ENCODE measurements around the gene LILRA6. TPM values are rescaled to one million over a fixed set of nuclear protein-coding genes. Genes with fewer than 3 reads are reported as not detected.
"Not testable (repeated sequence)": the region's sequence is repeated elsewhere in the genome, so short reads cannot be mapped to it uniquely, and the experiment has no call there.

LILRA6 gene
- total RNA-seq, 1 donor from 2014 or later, result not detected

- not testable (repeated sequence) for H3K4me2 ChIP-seq (ENCODE audit: low read length); H3K9ac ChIP-seq (ENCODE audit: low read length); H3K4me1 ChIP-seq (ENCODE audit: insufficient read depth, low read length); H3K9me3 Mint-ChIP-seq (ENCODE audit: unreplicated experiment); H3K9me3 ChIP-seq (ENCODE audit: insufficient read depth, low read depth, low read length); H2AFZ ChIP-seq (ENCODE audit: low read depth, low read length); H3K4me3 ChIP-seq (ENCODE audit: insufficient read depth, low read depth, low read length); H3K36me3 ChIP-seq (ENCODE audit: insufficient read depth, low read length); H3K36me3 Mint-ChIP-seq (ENCODE audit: low read depth, unreplicated experiment); DNase-seq (ENCODE audit: low read depth); H3K79me2 ChIP-seq (ENCODE audit: insufficient read depth, low read length); H3K27ac Mint-ChIP-seq (ENCODE audit: unreplicated experiment); H3K4me3 Mint-ChIP-seq (ENCODE audit: unreplicated experiment); H3K4me1 Mint-ChIP-seq (ENCODE audit: low read depth, unreplicated experiment); FAIRE-seq; H3K27me3 ChIP-seq (ENCODE audit: insufficient read depth, low read length); H3K27ac ChIP-seq (ENCODE audit: low read depth, low read length); H4K20me1 ChIP-seq (ENCODE audit: insufficient read depth, low read length)
- peaks cover 64% of the 10 kb centered on the region for H3K27me3 Mint-ChIP-seq (ENCODE audit: low read depth, unreplicated experiment)
These were observed 37.4 kb upstream of the LILRA6 start for GRCh38 chr19:54280025-54280424.

- Histone ChIP-seq H3K27me3 (ENCODE audit: insufficient read depth, low read length) (no peaks in the 10 kb centered on the region), H3K9me3 (ENCODE audit: insufficient read depth, low read depth, low read length) (no peaks in the 10 kb centered on the region), H3K36me3 (ENCODE audit: insufficient read depth, low read length) (no peaks in the 10 kb centered on the region), H2AFZ (ENCODE audit: low read depth, low read length) (no peak overlapping the region), H4K20me1 (ENCODE audit: insufficient read depth, low read length) (no peaks in the 10 kb centered on the region), H3K4me2 (ENCODE audit: low read length) (no peak overlapping the region), H3K4me1 (ENCODE audit: insufficient read depth, low read length) (no peaks in the 10 kb centered on the region), H3K4me3 (ENCODE audit: insufficient read depth, low read depth, low read length) (no peak overlapping the region), H3K79me2 (ENCODE audit: insufficient read depth, low read length) (no peaks in the 10 kb centered on the region), H3K27ac (ENCODE audit: low read depth, low read length) (no peak overlapping the region), H3K9ac (ENCODE audit: low read length) (no peak overlapping the region)
- TF ChIP-seq EZH2 (IDR thresholded peaks at IDR 0.05; ENCODE audit: insufficient read depth, low read length), result no peak
- no peak for TF ChIP-seq CTCF (IDR thresholded peaks at IDR 0.05; ENCODE audit: insufficient read depth, low read depth, low read length)
- FAIRE-seq (no peak), DNase-seq (ENCODE audit: low read depth) (no peak)
- H3K4me1 Mint-ChIP-seq (ENCODE audit: low read depth, unreplicated experiment), result no peaks in the 10 kb centered on the region
- H3K27ac Mint-ChIP-seq (ENCODE audit: unreplicated experiment), result no peak overlapping the region
- peaks cover 6% of the 10 kb centered on the region for H3K9me3 Mint-ChIP-seq (ENCODE audit: unreplicated experiment)
- peaks cover 63% of the 10 kb centered on the region for H3K27me3 Mint-ChIP-seq (ENCODE audit: low read depth, unreplicated experiment)
- H3K4me3 Mint-ChIP-seq (ENCODE audit: unreplicated experiment), result no peak overlapping the region
- H3K36me3 Mint-ChIP-seq (ENCODE audit: low read depth, unreplicated experiment), result no peaks in the 10 kb centered on the region
These were observed 36.9 kb upstream of the LILRA6 start for GRCh38 chr19:54279406-54279962.

- H3K4me1 Mint-ChIP-seq (ENCODE audit: low read depth, unreplicated experiment); H3K9me3 Mint-ChIP-seq (ENCODE audit: unreplicated experiment); FAIRE-seq; H3K4me1 ChIP-seq (ENCODE audit: insufficient read depth, low read length); H3K9me3 ChIP-seq (ENCODE audit: insufficient read depth, low read depth, low read length); H3K27me3 ChIP-seq (ENCODE audit: insufficient read depth, low read length); DNase-seq (ENCODE audit: low read depth); H3K4me2 ChIP-seq (ENCODE audit: low read length); H3K4me3 ChIP-seq (ENCODE audit: insufficient read depth, low read depth, low read length); H3K36me3 Mint-ChIP-seq (ENCODE audit: low read depth, unreplicated experiment); H3K27ac ChIP-seq (ENCODE audit: low read depth, low read length); H2AFZ ChIP-seq (ENCODE audit: low read depth, low read length); H4K20me1 ChIP-seq (ENCODE audit: insufficient read depth, low read length); H3K79me2 ChIP-seq (ENCODE audit: insufficient read depth, low read length); H3K9ac ChIP-seq (ENCODE audit: low read length); H3K36me3 ChIP-seq (ENCODE audit: insufficient read depth, low read length); H3K27ac Mint-ChIP-seq (ENCODE audit: unreplicated experiment); H3K4me3 Mint-ChIP-seq (ENCODE audit: unreplicated experiment): not testable (repeated sequence)
- H3K27me3 Mint-ChIP-seq (ENCODE audit: low read depth, unreplicated experiment), result peaks cover 66% of the 10 kb centered on the region
These were observed 36.1 kb upstream of the LILRA6 start for GRCh38 chr19:54278571-54279195.

GRCh38 chr19:54278056-54278455 lies 35.5 kb upstream of the LILRA6 start:
- H3K4me2 ChIP-seq (ENCODE audit: low read length); FAIRE-seq: not testable (repeated sequence)

GRCh38 chr19:54277111-54277615 lies 34.6 kb upstream of the LILRA6 start:
- H3K27ac Mint-ChIP-seq (ENCODE audit: unreplicated experiment); H2AFZ ChIP-seq (ENCODE audit: low read depth, low read length); H3K4me1 Mint-ChIP-seq (ENCODE audit: low read depth, unreplicated experiment); FAIRE-seq; DNase-seq (ENCODE audit: low read depth); H3K4me1 ChIP-seq (ENCODE audit: insufficient read depth, low read length); H3K4me2 ChIP-seq (ENCODE audit: low read length); H4K20me1 ChIP-seq (ENCODE audit: insufficient read depth, low read length); H3K9me3 ChIP-seq (ENCODE audit: insufficient read depth, low read depth, low read length); H3K36me3 Mint-ChIP-seq (ENCODE audit: low read depth, unreplicated experiment); H3K79me2 ChIP-seq (ENCODE audit: insufficient read depth, low read length); H3K9me3 Mint-ChIP-seq (ENCODE audit: unreplicated experiment); H3K36me3 ChIP-seq (ENCODE audit: insufficient read depth, low read length); H3K27me3 ChIP-seq (ENCODE audit: insufficient read depth, low read length); H3K27ac ChIP-seq (ENCODE audit: low read depth, low read length); H3K9ac ChIP-seq (ENCODE audit: low read length); H3K4me3 ChIP-seq (ENCODE audit: insufficient read depth, low read depth, low read length); H3K4me3 Mint-ChIP-seq (ENCODE audit: unreplicated experiment): not testable (repeated sequence)
- H3K27me3 Mint-ChIP-seq (ENCODE audit: low read depth, unreplicated experiment), result peaks cover 54% of the 10 kb centered on the region

More at GRCh38 chr19:54278056-54278455, 35.5 kb upstream of the LILRA6 start:
- not testable (repeated sequence) for H3K36me3 Mint-ChIP-seq (ENCODE audit: low read depth, unreplicated experiment); H3K79me2 ChIP-seq (ENCODE audit: insufficient read depth, low read length); H3K4me3 ChIP-seq (ENCODE audit: insufficient read depth, low read depth, low read length); H2AFZ ChIP-seq (ENCODE audit: low read depth, low read length); H3K9me3 Mint-ChIP-seq (ENCODE audit: unreplicated experiment); H3K4me1 ChIP-seq (ENCODE audit: insufficient read depth, low read length); DNase-seq (ENCODE audit: low read depth); H4K20me1 ChIP-seq (ENCODE audit: insufficient read depth, low read length); H3K9ac ChIP-seq (ENCODE audit: low read length); H3K27ac Mint-ChIP-seq (ENCODE audit: unreplicated experiment); H3K4me1 Mint-ChIP-seq (ENCODE audit: low read depth, unreplicated experiment); H3K27me3 ChIP-seq (ENCODE audit: insufficient read depth, low read length); H3K9me3 ChIP-seq (ENCODE audit: insufficient read depth, low read depth, low read length); H3K36me3 ChIP-seq (ENCODE audit: insufficient read depth, low read length); H3K27ac ChIP-seq (ENCODE audit: low read depth, low read length); H3K4me3 Mint-ChIP-seq (ENCODE audit: unreplicated experiment)
- peaks cover 60% of the 10 kb centered on the region for H3K27me3 Mint-ChIP-seq (ENCODE audit: low read depth, unreplicated experiment)

Measured in astrocyte (in vitro differentiated cells and primary cell).